Nucleus accumbens (tissue), 56 donors: ENCODE measurements around the gene PTPRCAP.

Source experiments
- DNase-seq, 56 donors: peaks; one replicate each; lab custom pipeline; 2025; lab: John Stamatoyannopoulos, UW

PTPRCAP gene

DNA sequence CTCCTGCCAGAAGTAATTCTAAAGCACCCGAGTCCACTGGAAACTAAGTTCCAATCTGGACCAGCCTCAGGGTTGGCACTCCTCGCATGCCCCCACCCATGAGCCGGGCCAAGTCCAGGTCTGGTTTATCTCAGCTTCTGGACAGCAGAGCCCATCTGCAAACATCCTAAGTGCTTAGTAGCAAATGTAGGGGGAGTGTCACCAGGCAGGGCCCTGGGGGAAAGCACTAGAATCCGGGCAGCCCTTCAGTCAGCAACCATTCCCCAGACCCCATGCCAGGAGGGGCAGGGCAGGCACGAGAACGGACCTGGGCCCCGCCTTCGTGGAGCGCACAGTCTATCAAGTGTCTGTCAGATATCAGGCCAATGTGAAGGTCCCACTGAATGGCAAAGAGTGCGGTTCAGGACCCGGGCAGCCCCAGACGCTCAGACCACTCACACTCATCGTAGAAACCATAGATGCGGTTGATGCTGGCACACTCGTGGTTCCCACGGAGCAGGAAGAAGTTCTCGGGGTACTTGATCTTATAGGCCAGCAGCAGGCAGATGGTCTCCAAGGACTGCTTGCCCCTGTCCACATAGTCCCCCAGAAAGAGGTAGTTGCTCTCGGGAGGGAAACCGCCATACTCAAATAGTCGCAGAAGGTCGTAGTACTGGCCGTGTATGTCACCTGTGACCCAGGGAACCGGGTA, 37.1 kb downstream of the PTPRCAP start:
- DNase-seq = no peak

DNA sequence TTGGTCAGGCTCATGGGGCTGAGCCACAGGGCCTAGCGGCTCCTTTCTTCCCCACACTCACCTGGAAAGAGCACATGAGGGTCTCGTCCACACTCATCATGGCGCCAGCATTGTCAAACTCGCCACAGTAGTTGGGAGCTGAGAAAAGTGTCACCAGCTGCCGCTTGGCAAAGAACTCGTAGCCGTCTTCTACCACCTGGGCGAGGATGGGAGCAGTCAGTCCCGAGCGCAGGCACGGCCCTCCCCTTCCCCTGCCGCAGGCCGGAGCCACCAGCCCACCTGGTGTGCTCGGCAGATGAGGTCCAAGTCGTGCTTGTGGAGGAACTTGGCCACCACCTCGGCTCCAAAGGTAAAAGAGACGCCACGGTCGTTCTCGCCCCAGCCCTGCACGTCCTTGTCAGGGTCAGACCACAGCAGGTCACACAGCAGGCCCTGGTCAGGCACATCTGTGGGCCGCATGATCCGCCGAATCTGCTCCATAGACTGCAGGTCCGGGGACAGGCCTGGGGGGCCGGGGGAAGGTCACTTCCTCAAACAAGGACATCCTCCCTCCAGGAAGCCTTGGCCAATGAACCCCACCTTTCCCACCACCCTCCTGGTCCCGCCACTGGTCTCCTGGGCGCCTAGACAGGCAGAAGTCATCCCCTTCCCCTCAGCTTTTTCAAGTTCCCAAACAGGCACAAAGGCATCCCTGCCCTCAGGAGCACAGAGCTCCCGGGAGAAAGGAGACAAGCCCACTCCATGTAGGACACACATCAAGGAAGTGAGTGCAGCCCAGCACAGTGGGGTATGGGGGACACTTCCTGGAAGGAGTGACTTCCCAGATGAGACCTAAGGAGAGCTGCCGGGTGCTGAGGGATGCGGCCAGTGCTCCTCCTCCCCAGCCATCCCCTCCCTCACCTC, 38.6 kb downstream of the PTPRCAP start:
- DNase-seq = no peak

DNA sequence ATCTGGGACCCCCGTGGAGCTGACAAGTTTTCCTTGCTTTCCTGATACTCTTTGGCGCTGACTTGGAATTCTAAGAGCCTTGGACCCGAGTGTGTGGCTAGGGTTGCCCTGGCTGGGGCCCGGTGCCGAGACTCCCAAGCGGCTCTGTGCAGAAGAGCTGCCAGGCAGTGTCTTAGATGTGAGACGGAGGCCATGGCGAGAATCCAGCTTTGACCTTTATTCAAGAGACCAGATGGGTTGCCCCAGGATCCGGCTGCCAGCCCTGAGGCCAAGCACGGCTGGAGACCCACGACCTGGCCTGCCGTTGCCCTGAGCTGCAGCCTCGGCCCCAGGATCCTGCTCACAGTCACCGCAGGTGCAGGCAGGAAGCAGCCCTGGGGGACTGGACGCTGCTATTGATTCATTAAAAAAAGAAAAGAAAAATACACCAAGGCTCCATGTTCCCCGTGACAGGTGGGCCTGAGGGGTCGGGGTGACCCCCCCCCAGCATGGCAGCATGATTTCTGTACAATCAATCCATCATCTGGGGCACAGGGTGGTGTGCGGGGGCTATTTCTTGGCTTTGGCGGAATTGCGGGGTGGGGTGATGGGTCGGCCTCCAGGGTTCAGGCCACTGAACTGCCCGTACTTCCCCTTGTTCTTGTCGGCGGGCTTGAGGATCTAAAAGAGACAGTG, 39.4 kb downstream of the PTPRCAP start:
- DNase-seq = peak in 4 of 56 donors; percentile 30 to 57 (median 46)

DNA sequence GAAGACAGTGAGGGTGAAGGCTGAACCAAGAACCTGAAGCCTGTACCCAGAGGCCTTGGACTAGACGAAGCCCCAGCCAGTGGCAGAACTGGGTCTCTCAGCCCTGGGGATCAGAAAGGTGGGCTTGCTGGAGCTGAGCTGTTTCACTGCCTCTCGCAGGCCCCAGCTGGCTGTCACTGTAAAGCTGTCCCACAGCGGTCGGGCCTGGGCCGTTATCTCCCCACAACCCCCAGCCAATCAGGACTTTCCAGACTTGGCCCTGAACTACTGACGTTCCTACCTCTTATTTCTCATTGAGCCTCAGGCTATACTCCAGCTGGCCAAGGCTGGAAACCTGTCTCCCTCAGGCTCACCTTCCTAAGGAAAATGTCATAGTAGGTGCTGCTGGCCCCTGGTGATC, 39.9 kb downstream of the PTPRCAP start:
- DNase-seq = no peak

DNA sequence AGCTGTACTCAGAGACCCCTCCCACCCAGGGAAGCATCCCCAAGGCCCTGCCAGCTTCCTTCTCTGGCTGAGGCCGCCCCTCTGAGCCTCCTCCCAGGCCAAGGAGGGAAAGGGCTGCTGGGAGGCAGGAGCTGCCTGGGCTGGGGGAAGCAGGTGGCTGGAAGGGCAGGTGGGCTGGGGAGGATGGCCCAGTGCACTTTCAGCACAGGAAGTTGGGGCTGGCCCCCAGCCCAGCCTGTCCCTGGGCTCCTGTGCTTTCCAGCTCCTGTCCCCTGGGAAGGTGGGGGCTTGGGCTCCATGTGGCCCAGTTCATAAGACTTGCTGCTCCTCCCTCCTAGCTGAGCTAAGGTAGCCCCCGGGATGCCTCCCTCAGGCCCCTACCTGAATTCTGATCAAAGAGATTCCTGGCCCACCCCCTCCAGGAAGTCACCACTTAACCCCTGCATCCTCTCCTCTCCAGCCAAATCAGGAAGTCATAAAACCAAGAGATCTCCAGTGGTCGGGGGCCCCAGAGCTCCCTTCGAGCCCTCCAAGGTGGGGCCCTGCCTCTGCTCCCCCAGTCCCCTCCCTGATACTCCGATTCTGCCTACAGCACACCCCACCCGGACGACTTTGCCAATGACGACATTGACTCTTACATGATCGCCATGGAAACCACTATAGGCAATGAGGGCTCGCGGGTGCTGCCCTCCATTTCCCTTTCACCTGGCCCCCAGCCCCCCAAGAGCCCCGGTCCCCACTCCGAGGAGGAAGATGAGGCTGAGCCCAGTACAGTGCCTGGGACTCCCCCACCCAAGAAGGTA, 40.7 kb downstream of the PTPRCAP start:
- DNase-seq = no peak

DNA sequence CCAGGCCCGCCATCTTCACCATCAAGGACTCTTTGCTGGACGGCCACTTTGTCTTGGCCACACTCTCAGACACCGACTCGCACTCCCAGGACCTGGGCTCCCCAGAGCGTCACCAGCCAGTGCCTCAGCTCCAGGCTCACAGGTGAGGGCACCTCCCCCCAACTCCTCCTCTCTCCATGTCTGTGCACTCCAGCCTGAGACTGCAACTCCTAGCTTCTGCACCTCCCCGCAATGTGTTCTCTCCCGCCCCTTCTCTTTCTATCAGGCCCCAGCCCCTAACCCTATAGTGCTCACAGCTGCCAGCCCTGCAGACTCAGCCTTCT, 41.3 kb downstream of the PTPRCAP start:
- DNase-seq = no peak

DNA sequence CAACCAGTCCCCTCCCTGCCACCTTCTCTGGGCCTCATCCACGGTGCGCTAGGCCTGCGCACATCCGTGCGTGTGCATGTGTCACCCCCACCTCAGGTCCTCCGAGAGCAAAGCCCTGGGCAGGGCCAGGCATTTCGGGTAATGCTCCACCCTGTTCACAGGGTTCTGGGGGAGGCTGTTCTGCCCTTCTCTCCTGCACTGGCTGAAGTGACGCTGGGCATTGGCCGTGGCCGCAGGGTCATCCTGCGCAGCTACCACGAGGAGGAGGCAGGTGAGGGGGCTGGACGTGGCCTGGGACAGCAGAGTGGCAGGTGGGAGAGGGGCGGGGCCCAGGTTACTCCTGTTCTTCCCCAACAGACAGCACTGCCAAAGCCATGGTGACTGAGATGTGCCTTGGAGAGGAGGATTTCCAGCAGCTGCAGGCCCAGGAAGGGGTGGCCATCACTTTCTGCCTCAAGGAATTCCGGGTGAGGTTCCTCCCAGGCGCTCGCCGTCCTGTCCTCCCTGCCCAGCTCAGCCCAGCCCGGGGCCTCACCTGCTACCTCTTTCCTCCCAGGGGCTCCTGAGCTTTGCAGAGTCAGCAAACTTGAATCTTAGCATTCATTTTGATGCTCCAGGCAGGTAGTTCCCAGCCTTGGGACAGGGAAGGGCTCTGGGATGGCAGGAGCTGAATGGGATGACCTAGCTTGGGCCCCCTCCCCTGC, 41.8 kb downstream of the PTPRCAP start:
- no peak for DNase-seq

DNA sequence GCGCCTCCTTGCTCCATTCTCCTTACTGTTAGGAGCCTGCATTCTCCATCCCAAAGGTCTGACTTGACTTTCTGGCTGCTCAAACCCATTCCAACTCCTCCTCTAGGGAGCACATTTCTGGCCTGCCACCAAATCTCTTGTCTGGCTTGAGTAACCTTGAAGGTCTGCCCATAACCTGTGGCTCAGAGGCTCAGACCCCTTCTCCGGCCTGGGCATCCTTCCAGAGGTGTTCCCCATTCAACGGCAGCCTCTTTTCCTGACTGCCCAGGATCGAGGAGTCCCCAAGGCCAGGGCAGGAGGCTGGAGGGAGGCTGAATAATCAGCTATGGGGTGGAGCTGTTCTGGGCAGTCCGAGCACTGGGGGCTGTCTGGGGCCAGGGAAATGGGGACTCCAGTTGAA, 43.5 kb downstream of the PTPRCAP start:
- no peak for DNase-seq

DNA sequence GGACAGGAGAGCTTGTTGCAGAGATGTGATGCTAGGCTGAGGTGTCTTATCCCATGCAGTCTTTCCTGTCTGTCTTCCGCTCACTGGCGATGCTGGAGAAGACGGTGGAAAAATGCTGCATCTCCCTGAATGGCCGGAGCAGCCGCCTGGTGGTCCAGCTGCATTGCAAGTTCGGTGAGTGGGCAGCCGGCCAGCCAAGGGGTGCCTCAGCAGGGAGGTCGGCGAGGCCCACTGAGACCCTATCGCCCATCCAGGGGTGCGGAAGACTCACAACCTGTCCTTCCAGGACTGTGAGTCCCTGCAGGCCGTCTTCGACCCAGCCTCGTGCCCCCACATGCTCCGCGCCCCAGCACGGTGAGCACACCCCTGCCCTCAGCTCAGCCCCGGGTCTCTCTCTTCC, 44.0 kb downstream of the PTPRCAP start:
- DNase-seq = no peak

DNA sequence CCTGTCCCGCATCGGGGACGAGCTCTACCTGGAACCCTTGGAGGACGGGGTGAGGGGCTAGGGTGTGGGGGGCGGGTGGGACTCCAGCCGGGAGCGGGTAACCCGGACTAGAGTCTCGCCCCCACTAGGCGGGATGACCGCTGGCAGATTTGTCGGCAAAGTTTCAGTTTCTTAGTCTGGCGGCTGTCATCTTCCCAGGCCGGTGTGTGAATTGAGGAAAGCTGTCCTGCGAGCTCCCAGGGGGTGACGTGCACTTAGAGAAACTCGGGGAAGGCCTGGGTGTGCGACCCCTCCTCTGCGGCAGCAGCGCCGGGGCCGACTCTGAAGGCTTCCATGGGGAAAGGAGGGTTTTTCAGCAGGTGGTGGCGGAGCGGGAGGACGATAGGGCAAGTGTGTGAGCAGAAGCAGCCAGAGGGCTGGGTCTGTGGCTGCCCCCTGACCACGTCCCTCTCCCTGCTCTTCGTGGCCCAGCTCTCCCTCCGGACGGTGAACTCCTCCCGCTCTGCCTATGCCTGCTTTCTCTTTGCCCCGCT, 45.2 kb downstream of the PTPRCAP start:
- no peak for DNase-seq

DNA sequence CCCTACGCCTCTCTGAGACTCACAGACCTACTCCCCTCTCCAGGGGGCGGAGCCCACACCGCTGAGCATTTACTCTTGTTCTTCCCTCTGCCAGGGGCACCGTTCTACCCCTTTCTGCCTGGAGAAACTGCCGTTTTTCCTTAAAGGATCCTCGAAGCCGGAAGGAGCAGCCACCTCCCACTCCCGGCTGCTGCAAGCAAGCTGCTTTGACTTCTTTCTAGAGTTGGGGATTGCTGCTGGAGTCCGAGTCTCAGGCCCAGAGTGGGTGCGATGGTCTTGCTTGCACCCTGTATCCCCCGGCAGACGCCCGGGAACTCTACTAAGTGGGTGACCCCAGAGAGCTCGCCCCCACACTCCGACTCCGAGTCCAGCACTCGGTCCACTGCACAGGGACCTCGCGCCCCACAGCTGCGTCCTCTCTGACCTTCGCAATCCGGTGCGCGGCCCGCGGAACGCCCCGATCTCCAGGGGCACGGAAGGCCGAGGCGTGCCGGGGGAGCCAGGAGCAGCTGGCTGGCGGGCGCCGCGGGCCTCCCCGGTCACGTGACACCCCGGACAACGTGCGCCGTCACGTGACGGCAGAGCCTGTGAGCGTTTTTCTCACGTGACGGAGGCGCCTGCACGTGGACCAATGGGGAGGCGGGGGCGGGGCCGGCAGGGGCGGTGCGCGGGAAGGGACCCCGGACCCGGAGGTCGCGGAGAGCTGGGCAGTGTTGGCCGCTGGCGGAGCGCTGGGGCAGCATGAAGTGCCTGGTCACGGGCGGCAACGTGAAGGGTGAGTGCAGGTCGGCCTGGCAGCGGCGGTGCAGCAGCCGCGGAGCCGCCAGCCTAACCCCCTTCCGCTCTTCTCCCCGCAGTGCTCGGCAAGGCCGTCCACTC, 45.9 kb downstream of the PTPRCAP start, which contains the start of gene RAD9A:
Gene RAD9A, plus strand, starts transcription at position 683 of the 879 bp plus-strand sequence. Its CDS starts 59 bp downstream, at position 742.
- DNase-seq = peak in 55 of 56 donors; percentile 63 to 97 (median 90)

DNA sequence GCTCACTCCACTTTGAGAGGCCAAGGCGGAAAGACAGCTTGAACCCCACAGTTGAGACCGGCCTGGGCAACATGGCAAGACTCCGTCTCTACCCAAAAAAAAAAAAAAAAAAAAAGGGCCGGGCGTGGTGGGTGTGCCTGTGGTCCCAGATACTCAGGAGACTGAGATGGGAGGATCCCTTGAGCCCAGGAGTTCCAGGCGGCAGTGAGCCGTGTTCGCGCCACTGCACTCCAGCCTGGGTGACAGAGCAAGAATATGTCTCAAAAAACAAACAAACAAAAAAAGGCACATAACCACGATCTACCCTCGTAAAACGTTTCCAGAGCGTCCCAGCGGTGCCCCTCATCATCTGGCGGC, 46.6 kb downstream of the PTPRCAP start:
- no peak for DNase-seq

DNA sequence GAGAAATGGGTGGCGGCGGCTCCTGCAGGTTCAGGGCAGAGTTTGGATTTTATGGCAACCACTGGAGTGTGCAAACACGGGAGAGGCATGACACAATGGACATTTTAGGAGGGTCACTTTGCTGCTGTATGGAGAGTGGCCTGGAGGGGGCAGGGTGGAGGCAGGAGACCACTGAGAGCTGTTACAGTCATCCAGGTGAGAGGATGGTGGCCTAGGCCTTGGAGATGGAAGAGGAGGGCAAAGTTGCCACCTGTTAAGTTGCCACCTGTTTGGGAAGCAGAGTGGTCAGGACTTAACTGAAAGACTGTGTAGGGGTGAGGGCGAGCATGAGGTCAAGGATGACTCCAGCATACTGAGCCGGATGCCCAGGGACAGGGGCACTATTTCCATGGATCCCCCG, 48.0 kb downstream of the PTPRCAP start:
- DNase-seq = peak in 2 of 56 donors; percentile 25 to 27

DNA sequence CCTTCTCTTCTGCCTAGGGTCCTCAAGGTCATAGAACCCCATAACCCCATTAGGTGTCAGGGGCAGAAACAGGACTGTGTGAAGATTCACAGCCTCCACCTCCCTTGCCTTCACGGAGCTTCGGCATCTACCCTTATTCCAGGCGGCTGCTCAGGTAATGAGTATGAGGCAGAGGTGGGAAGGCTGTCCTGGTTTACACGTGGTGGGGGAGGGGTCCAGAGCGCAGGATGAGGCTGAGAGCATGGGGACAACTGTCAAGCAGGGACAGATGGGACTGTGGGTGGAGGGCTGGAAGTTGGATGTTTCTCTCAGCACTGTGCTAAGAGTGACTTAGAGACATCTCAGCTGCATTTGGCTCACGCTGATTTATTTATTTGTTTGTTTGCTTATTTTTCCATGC, 50.0 kb downstream of the PTPRCAP start:
- DNase-seq = no peak

DNA sequence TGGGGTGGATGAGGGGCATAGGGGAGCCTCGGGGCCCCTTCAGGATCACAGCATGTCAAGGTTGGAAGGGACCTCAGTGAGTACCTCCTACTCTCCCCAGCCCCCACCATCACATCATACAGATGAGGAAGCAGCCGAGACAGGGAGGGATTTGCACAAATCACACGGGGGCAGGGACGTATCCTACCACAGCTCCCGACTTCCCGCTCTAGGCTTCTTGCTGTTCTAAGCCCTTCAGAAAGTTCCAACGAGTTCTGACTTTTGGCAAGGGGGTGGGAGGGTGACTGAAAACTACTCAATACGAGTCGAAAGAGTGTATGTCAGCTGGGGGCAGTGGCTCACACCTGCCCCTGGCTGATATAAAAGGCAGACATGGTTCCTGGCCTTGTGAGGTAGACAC, 50.4 kb downstream of the PTPRCAP start:
- no peak for DNase-seq
